Muscle of arm (tissue), 12 donors: ENCODE measurements around the gene B3GAT1. TPM values are rescaled to one million over a fixed set of nuclear protein-coding genes. Genes with fewer than 3 reads are reported as not detected.

ENCODE experiments used
- DNase-seq: peaks from one replicate; pipeline ENCODE4 v3.0.0-alpha.2; 2013
- polyA plus RNA-seq, 12 donors: library from polyadenylated mRNA; unstranded; fragments of 120-200 nt; gene quantifications; one replicate each; pipeline ENCODE4 v1.2.1, GENCODE V29; 2013; ENCODE audit not compliant: insufficient read length in 12 of 12

B3GAT1 gene
- polyA plus RNA-seq, 12 donors = 0.11 to 0.80 (median 0.33) TPM; not detected in 2

DNA sequence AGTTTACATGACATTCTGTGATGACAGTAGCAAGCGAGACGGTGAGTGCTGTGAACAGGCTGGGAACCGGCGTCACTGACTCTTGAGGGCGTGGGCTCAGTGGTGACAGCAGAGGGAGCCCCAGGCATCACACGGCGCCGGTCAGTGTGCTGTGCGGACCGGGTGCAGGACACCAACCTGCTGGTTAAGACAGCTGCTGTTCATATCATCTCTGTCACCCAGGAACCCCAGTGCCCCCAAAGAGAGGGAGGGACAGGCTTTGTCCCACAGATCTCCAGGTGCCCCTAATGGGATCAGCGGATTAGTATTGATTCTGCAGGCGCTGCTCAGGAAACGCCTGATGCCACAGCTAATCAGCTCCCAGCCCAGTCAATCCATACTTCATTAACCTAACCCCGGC lies 18.4 kb downstream of the B3GAT1 start:
- no peak for DNase-seq

DNA sequence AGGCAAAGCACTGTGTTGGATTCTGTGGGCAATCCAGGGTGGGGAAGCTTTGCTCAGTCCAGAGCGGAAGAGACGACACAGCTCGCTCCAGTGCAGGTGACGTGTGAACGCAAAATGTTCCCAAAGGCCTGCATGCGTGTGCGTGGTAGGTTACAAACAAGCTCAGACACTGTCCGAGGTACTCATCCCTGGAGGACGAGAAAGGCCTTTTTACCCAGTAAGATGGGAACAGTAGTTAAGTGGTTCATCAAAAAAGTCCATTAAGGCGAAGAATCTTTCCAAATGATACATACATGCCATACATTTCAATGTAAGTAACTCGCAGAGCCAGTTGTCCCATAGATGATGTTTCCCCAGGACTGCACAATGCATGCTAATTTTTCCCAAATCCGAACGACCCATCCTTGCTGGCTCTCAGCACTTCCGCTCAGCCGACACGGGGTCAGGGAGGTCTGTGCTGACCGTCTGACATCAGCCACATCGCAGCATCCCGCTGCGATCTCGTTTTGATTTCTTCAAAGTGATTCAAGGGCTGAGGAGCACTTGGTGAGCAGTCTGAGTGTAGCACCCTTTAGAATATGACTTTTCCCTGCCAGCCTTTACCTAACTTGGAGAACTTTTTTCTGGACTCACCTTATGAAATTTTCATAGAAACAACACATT lies 19.0 kb downstream of the B3GAT1 start:
- DNase-seq = no peak

DNA sequence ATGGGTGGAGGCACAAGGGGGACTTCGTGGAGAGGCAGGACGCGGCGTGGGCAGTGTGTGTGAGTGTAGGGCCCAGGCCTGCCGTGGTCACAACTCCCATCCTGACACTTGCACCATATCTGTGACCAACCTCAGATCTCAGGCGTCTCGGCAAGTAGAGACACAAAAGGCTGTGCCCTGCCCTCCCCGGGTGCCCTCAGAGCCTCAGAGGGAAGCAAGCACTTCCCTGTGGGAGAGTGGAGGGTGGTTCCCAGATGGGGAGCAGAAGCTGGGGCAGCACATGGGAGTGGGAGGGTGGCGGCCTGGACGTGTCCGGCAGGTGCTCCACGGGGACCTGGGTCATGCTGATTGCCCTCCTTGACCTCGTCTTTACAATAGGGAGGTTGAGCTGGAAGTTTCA lies 20.4 kb downstream of the B3GAT1 start:
- no peak for DNase-seq

DNA sequence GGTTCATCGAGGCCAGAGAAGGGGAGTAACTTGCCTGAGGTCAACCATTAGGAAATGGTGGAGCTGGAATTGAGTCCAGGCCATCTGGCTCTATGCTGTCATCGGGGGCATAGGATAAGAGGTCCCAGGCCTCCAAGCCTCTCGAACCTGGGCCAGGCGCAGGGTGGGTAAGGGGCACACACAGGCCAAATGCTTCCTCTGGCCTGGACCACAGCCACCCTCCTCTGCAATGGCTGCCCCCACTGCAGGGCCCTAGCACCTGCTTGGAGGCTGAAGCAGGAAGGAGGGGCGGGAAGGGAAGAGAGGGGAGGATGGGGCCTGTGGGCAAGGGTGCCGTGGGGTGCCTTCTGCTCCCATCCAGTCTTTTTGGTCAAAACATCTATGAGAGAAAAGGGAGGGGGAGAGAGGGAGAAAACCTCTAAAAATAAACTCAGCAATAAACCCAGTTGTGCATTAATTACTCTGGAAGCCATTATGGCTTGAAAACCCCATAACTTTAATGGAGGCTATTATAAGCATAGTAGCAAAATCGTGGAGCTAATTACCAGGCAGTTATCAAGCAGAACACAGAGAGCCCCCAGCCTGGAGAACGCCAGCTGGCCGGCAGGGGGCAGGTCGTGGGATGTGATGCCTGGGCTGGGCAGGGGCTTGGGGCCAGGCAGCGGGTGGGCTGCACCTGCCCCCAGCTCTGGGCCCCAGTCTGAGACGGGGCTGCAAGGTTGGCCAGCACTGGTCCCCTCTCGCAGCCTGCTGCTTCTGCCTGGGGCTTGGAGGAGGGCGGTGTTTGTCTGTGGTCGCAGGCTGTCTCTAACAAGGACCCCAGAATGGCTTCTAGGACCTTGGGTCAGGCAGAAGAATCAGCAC lies 21.1 kb downstream of the B3GAT1 start:
- DNase-seq = no peak

DNA sequence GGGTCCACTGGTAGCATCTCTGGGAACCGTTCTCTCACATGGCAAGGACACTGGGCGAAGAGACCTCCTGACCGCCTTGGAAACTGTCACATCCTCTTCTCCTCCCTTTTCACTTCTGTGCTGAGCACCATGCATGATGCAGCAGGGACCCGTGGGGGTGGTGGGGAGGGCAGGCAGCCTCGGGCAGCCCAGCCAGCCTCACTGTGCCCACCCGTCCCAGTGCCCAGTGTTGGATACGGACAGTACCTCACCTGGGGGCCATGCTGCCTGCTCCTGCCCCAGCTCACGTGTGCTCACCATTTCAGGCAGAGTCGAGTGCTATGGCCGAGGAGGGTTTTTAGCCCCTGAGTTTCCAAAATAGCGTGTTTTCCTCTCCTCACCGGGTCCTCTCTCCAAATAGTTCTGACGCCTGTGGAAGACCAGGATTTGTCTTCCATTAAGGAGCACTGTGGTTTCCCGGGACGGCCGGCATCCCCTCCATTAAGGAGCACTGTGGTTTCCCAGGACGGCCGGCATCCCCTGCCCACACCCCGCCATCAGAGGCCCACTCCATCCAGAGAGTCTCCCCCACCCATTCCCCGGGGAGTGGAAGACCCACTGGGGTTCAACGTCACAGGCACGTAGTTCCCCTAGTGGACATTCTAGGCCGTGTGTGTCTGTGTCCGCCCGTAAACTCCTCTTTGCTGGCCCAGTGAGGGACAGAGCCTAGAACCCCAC lies 22.4 kb downstream of the B3GAT1 start:
- no peak for DNase-seq

DNA sequence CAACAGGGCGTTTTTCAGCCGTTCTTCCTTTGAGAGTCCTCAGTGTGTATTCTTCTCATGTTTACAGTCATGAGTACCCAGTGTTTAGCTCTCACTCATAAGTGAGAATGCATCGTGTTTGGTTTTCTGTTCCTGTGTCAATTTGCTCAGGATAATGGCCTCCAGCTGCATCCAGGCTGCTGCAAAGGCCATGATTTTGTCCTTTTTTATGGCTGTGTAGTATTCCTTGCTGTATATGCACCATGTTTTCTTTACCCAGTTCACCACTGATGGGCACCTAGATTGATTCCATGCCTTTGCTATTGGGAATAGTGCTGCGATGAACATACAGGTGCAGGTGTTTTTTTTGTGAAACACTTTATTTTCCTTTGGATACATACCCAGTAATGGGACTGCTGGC lies 23.5 kb downstream of the B3GAT1 start:
- DNase-seq = no peak

DNA sequence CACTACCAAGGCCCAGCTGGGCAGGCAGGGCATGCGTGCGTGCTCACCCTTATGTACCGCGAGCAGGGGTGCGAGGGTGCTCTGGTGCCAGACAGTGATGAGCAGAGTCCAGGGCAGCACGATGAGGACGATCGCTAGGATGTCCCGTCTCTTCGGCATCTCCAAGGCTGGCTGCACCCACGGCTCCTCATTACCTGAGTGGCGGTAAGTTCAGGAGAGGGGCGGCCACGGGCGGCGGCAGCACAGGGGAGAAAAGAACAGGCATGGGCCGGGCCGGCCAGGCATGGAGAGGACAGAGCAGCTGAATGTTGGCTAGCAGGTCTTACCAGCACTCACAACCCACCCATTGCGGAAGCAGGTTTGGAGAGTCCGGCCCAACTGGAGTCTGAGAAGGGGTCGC lies 24.5 kb downstream of the B3GAT1 start:
- DNase-seq = no peak

DNA sequence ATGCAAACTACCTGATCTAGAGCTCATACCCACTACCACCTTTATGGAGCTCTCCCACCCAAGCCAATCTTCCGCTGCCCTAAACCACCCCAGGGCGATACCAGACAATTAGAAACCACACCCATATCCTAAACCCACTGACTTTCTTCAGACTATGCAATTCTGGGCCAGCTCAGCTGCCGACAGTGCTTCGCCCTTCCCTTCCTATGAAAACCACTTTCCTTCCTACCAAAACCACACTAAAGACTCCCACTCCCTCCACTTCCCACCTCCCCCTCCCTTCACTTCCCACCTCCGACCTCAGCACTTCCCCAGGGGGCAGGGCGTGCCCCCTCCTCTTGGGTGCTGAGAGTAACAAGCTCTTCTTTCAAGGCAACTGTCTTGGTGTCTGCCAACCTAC lies 25.1 kb downstream of the B3GAT1 start:
- DNase-seq = no peak

DNA sequence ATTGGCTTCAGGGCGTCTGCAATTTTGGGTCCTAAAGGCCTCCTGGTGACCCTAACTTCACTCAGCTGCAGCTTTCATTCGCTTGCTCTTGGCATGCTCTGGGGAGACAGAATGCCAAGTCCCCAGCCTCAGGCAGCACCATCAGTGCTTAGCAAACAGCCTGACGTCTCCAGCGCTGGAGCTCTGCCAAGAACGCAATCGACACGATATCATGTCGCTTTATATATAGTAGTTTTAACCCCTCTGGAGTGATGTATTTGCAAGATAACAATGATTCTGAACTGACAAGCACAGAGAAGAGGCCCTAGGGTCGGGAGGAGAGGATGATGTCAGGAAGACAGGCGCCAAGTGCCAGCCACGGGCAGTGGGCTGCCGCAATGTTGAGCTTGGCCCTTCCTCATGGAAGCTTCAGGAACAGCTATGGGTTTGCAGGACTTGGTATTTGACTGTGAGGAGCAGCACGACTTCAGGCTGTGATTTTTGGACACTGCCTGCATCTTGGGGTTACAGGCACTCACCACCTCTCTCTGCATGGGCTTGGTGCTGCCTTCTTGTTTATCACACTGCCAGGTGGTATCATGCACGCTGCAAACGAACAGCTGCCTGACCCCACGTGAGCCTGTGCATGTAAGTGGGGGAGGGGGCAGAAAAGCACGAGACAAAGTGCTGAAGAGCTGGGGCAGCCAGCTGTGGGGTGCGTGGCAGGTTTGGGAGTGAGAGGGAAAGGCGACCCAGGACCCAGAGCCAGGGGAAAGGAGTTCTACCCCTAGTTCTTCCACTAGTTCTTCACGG lies 26.1 kb downstream of the B3GAT1 start:
- peak; percentile 4 for DNase-seq

DNA sequence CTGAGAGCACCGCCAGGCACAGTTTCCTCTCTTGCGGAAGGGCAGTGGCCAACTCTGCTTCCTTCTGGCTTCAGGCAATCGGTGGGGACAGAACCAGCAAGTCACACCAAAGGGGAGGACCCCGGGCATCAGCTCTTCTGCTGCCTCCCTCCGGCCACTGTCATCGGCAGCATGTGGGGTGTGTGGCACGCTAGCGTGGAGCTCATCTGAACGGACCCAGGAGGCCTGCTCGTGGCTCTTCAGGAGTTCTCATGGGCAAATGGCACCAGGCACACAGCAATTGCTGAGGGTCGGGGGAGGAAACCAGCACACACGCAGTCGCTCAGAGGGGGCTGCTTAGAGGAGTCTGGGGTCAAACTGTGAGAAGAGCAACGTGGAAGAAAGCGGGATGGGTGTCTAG lies 26.9 kb downstream of the B3GAT1 start:
- no peak for DNase-seq

DNA sequence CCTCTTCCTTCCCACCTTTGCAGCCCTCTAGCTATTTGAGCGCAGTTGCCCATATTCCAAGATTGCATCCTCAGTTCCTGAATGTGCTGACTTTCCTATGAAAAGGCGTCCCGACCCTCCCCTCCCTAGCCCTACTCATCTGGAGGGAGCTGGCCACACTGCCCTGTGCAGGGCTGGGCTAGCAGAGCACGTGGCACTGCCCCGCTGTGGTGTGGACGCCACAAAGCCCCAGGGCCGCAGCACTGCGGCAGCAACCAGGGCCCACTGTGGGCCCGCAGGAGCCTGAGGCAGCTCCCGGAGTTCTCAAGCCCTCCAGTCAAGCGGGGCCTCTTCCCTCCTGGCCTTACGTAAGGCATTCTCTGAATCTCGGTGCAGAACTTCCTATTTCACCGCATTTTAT lies 27.6 kb downstream of the B3GAT1 start:
- DNase-seq = no peak

DNA sequence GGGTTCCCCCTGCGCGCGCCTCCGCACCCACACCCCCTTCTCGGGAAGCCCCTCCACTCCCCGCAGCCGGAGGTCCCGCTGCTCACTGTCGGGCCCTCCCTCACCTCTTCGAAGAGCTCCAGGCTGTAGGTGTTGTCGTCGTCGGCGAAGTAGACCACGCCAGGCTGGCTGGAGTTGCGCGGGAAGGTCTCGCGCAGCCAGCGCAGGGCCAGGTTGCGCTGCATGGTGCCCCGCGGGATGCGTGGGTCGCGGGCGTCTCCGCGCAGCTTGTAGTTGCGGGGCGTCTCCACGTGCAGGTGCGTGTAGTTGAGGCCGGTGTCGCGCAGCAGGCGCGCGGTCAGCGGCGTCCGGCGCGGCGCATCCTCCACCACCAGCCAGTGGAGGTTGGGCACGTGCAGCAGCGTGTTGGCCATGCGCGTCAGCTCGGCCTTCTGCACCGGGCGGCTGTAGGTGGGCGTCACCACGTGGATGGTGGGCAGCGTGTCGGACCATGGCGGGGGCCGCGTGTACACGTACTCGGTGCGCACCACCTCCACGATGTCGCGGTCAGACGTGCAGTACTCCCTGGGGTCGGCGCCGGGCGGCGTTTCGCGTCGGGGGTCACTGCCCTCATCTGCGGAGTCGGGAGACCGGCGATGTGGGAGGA lies 28.3 kb downstream of the B3GAT1 start:
- DNase-seq = no peak

DNA sequence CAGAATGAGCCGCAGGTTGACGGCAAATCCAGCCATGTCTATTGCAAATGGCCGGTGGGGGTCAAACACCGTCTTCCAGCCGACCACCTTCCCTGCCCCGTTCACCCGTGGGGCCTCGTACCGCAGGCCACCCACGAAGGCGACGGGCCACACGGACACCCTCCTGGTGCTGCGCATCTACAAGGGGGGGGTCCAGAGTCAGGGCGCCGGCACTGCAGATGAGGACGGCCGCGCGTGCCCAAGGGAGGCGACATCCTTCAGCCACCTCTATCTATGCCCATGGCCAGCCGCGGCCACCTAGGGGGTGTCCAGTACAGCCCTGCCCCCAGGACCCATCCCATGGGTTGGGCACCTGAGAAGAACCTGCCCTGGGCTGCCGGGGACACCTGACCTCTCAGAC lies 29.2 kb downstream of the B3GAT1 start:
- no peak for DNase-seq

DNA sequence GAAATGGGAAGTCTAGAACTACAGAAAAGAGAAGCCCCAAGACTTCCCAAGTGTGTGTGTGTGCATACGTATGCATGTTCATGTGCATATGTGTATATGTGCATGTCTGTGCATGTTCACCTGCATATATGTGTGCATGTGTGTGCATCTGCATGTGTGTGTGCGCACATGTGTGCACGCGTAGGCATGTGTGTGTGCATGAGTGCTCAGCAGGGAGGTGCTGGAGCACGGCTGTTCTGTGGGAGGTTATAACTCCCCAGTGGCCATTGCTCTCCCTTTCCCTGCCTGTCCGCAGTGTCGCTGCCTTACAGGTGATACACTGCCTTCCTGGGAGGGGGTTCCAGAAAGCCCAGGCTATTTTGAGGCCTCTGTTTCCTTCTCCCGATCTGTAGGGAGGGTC lies 29.8 kb downstream of the B3GAT1 start:
- DNase-seq = no peak

DNA sequence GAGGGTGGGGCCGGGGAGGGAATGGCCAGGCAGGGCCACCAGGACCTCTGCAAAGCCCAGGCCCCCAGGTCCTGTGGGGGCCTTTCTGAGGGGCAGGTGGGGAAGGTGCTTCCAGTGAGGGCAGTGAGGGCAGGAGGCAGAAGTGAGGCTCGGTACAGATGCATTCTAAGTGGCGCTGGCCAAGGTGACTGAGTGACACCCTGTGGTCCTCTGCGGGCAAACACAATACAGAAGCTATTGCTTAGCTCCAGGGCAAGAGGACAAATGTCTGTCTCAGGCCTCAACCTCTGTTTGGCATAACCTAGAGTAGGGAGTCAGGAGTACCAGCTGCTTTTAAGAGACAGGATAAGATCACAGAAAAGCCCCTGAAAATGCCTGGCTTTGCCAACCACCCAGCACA lies 31.3 kb downstream of the B3GAT1 start:
- DNase-seq = no peak

DNA sequence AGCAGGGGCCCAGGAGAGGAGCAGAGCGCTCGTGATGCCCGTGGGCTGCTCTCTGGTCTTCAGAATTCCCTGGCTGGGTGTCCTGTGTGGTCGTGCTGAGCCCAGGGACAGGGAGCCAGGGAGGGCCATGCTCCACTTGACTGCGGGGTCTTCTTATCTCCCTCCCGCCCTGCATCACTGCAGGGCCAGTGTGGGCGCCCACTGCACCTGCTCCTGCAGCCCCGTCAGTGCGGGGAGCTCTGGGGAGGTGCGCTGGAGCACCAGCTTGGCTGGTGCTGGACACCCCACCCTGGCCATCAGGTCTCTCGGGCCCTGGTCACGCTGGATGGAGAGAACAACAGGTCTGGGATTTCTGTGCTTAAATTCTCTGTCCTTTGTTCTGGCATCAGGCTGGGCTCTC lies 31.8 kb downstream of the B3GAT1 start:
- DNase-seq = no peak

DNA sequence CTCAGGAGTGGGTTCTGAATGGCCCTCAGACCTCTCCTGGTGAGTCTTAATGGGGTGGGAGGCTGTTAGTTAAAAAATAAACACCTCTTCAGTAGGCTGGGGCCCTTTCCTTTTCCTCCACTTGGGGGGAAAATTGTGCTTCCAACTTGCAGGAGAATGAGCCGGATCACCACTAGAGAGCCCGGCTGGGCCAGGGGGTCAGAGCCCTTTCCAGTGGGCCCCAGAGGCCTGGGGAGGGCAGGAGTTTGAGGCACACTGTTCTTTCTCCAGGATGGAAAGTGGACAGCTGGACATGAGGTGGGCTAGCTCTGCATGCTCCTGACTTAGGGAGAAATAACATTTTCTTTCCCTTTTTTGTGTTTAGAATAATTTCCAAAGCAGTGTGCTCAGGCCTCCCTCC lies 32.8 kb downstream of the B3GAT1 start:
- no peak for DNase-seq

DNA sequence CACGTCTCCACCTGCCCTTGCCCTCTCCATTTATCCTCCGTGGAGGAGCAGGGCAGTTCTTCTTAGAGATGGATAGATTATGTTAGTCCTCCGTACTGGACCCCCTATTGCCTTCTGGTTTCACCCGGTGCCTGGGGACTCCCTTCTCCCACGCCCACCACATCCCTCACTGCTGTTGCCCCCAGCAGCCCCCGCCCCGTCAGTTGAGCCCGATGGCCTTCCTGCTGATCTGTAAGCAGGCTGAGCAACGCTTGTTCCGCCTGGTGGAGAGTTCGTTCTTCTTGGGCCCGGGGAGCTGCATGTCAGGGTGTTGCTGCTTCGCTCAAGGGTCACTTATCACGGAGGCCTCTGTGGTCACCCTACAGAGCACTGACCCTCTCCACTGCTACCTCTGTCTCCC lies 34.2 kb downstream of the B3GAT1 start:
- no peak for DNase-seq

DNA sequence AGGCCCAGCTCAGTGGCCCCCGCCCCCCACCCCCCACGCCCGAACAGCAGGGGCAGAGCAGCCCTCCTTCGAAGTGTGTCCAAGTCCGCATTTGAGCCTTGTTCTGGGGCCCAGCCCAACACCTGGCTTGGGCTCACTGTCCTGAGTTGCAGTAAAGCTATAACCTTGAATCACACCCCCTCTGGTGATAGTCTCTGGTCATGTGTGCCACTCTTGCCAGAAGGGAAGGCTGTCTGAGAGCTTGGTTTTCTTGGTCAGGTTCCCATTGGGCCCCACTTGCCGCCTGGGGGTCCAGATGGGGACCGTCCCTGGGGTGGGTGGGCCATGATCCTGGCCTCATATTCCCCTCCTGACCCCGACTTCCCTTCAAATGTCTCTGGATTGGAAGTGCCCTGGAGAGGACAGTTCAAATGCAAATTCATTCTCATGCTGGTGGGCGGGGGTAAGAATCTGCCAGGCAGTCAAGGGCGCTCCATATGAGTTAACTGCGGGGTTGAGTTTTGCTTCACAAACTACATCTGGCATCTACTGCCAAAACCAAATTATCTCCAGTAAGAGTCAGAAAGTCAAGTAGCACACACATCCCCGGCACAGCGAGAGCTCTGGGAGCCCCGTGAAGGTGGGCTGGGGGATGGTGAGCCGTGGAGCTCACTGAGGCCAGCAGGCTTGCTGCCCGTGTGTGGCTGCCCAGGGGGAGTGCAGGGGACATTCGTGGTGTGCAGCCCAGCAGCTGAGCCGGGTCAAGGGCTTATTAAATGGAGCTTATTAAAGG lies 35.7 kb downstream of the B3GAT1 start:
- no peak for DNase-seq

DNA sequence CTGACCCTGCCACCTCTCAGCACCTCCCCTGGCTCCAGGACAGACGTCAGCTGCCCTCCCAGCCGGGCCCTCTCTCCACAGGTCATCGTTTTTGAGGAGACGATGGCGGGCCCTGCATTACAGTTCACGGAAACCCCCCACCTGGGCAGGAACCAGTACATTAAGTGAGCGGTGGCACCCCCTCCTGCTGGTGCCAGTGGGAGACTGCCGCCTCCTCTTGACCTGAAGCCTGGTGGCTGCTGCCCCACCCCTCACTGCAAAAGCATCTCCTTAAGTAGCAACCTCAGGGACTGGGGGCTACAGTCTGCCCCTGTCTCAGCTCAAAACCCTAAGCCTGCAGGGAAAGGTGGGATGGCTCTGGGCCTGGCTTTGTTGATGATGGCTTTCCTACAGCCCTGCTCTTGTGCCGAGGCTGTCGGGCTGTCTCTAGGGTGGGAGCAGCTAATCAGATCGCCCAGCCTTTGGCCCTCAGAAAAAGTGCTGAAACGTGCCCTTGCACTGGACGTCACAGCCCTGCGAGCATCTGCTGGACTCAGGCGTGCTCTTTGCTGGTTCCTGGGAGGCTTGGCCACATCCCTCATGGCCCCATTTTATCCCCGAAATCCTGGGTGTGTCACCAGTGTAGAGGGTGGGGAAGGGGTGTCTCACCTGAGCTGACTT lies 37.0 kb downstream of the B3GAT1 start:
- DNase-seq = no peak
